ENCODE results near the gene NBAS.

The NBAS gene

GRCh38 chr2:15278296-15278695 is 282.8 kb downstream of the NBAS start:
- TF ChIP-seq CTCF (conservative IDR thresholded peaks at IDR 0.05) = no peak

GRCh38 chr2:15275346-15275745 is 285.8 kb downstream of the NBAS start:
- H3K27ac ChIP-seq = no peak overlapping the region
- TF ChIP-seq CTCF (conservative IDR thresholded peaks at IDR 0.05) = no peak

More at GRCh38 chr2:15278296-15278695, 282.8 kb downstream of the NBAS start:
- no peak overlapping the region for H3K27ac ChIP-seq

- no peak overlapping the region for H3K27ac ChIP-seq
- TF ChIP-seq CTCF (conservative IDR thresholded peaks at IDR 0.05) = no peak
Observed at GRCh38 chr2:15273452-15273851, 287.7 kb downstream of the NBAS start.

GRCh38 chr2:15272942-15273341 is 288.2 kb downstream of the NBAS start:
- no peak for TF ChIP-seq CTCF (conservative IDR thresholded peaks at IDR 0.05)
- H3K27ac ChIP-seq = no peak overlapping the region

GRCh38 chr2:15271941-15272542 is 289.1 kb downstream of the NBAS start:
- TF ChIP-seq CTCF (conservative IDR thresholded peaks at IDR 0.05) = no peak
- H3K27ac ChIP-seq = no peak overlapping the region

GRCh38 chr2:15271276-15271675 is 289.9 kb downstream of the NBAS start:
- H3K27ac ChIP-seq = no peak overlapping the region
- TF ChIP-seq CTCF (conservative IDR thresholded peaks at IDR 0.05) = no peak

GRCh38 chr2:15269043-15269442 is 292.1 kb downstream of the NBAS start:
- TF ChIP-seq CTCF (conservative IDR thresholded peaks at IDR 0.05) = no peak

More at GRCh38 chr2:15269043-15269442, 292.1 kb downstream of the NBAS start:
- H3K27ac ChIP-seq = no peak overlapping the region

All from VCaP (cell line).